AG10803 (cell line): ENCODE results near the gene THSD1.
"Not testable (repeated sequence)": the region's sequence is repeated elsewhere in the genome, so short reads cannot be mapped to it uniquely, and the experiment has no call there.

Source experiments
- DNase-seq: peaks from one replicate; pipeline ENCODE4 v3.0.0; 2010; ENCODE audit warnings: low read depth
- H3K4me3 ChIP-seq: 2 replicates; pipeline ENCODE4 v1.5.1; 2011; ENCODE audit warnings: mild to moderate bottlenecking, low read length, control low read depth

THSD1 gene

DNA sequence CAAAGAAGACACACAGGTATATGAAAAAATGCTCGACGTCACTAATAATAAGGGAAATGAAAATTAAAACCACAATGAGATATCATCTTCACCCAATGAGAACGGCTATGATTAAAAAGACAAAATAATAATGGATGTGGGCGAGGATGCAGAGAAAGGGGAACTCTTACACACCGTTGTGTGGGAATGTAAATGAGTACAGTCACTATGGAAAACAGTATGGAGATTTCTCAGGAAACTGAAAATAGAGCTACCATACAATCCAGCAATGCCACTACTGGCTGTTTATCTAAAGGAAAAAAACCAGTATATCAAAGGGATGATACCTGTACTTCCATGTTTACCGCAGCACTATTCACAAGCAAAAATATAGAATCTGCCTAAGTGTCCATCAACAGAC, 74.1 kb downstream of the THSD1 start:
- not testable (repeated sequence) for H3K4me3 ChIP-seq, DNase-seq
